Activated CD8-positive, alpha-beta memory T cell treated with anti-CD3 and anti-CD28 coated beads, Interleukin-2, amount 10 ng/mL, durations not matched to agents 7 days and 5 days (primary cell): ENCODE data around the gene EZR. TPM values are rescaled to one million over a fixed set of nuclear protein-coding genes. Genes with fewer than 3 reads are reported as not detected.
A peak's percentile ranks its signal among the peaks of the same experiment; 100 is the strongest.
"Not testable (repeated sequence)": the region's sequence is repeated elsewhere in the genome, so short reads cannot be mapped to it uniquely, and the experiment has no call there.

ENCODE experiments used
- ATAC-seq: fragments of 150-1000 bp; cut with Tn5 transposase; one replicate; pipeline ENCODE4 v1.10.0; 2021; ENCODE audit warnings: moderate library complexity
- CTCF ChIA-PET: fragments of 350-600 bp; sonication (Branson Sonifier 250); formaldehyde crosslinking; loops from one replicate; lab custom pipeline; 2021; ENCODE audit warnings: antibody characterized with exemption; lab: Charles Lee
- DNase-seq: peaks from one replicate; pipeline ENCODE4 v3.0.0-alpha.2; 2020
- H3K27ac Mint-ChIP-seq: one replicate; pipeline ENCODE4 v1.8.0; 2021; ENCODE audit warnings: mild to moderate bottlenecking, mixed read lengths
- H3K27me3 Mint-ChIP-seq: one replicate; pipeline ENCODE4 v1.8.0; 2021; ENCODE audit warnings: mixed read lengths
- H3K36me3 Mint-ChIP-seq: one replicate; pipeline ENCODE4 v1.8.0; 2021; ENCODE audit warnings: mild to moderate bottlenecking, mixed read lengths
- H3K4me1 Mint-ChIP-seq: one replicate; pipeline ENCODE4 v1.8.0; 2021; ENCODE audit warnings: mixed read lengths
- H3K4me3 Mint-ChIP-seq: one replicate; pipeline ENCODE4 v1.8.0; 2021; ENCODE audit warnings: mild to moderate bottlenecking, moderate library complexity, mixed read lengths
- H3K9me3 Mint-ChIP-seq: one replicate; pipeline ENCODE4 v1.8.0; 2022; ENCODE audit warnings: low read depth, mixed read lengths
- total RNA-seq, 2 experiments: library from RNA; stranded (reverse); gene quantifications; one replicate each; pipeline ENCODE4 v1.2.3, GENCODE V29; 2021

EZR gene
- total RNA-seq, 2 experiments from 2014 or later: 187 to 214 TPM

DNA sequence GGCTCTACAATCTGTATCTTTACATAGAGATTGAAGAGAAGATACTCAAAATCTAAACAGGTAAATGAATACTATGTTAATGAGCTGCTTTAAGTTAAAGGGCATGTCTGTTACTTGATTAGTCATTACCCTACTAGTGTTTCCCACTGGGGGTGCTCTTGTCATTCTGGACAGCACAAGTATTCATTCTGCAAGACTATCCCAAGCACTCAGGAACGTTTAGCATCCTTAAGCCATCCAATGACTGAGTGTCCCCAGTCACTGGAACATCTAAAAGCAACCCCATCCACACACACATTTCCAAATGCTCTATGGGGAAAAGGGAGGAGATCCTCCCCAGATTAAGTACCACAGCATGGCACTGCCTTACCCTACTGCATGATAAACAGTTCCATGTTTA, 25.7 kb downstream of the EZR start:
- H3K4me1 Mint-ChIP-seq: peaks cover 84% of the 10 kb centered on the region
- no peaks in the 10 kb centered on the region for H3K27me3 Mint-ChIP-seq
- no peak overlapping the region for H3K4me3 Mint-ChIP-seq
- H3K36me3 Mint-ChIP-seq: peaks cover 28% of the 10 kb centered on the region
- CTCF ChIA-PET: interaction anchor here (0.6 to 2.1 kb wide), 30 partner anchors 11 to 343 kb away, joined by 3 to 11 read pairs (median 4); no protein-coding TSS in a partner anchor
- H3K27ac Mint-ChIP-seq: peak overlapping the region; percentile 32
- DNase-seq (no peak), ATAC-seq (peak; percentile 56)
- no peaks in the 10 kb centered on the region for H3K9me3 Mint-ChIP-seq

GRCh38 chr6:158792505-158792904, 26.7 kb downstream of the EZR start:
- CTCF ChIA-PET: interaction anchor here (0.7 to 1.7 kb wide), 20 partner anchors 10 to 342 kb away, joined by 3 to 8 read pairs (median 4); no protein-coding TSS in a partner anchor
- Mint-ChIP-seq H3K36me3 (peaks cover 30% of the 10 kb centered on the region), H3K4me1 (peaks cover 81% of the 10 kb centered on the region), H3K27ac (peak overlapping the region; percentile 16)
- H3K4me3 Mint-ChIP-seq, DNase-seq, ATAC-seq, H3K9me3 Mint-ChIP-seq, H3K27me3 Mint-ChIP-seq: not testable (repeated sequence)

- CTCF ChIA-PET: interaction anchor here (1.2 kb wide), 1 partner anchor 76 kb away, joined by 3 read pairs; no protein-coding TSS in a partner anchor
- DNase-seq (no peak), ATAC-seq (no peak)
- no peaks in the 10 kb centered on the region for H3K9me3 Mint-ChIP-seq
- H3K27me3 Mint-ChIP-seq: no peaks in the 10 kb centered on the region
- peaks cover 73% of the 10 kb centered on the region for H3K4me1 Mint-ChIP-seq
- peak overlapping the region; percentile 93 for H3K27ac Mint-ChIP-seq
- H3K36me3 Mint-ChIP-seq: peaks cover 32% of the 10 kb centered on the region
- no peak overlapping the region for H3K4me3 Mint-ChIP-seq
Measured at GRCh38 chr6:158791274-158791855, 27.8 kb downstream of the EZR start.

DNA sequence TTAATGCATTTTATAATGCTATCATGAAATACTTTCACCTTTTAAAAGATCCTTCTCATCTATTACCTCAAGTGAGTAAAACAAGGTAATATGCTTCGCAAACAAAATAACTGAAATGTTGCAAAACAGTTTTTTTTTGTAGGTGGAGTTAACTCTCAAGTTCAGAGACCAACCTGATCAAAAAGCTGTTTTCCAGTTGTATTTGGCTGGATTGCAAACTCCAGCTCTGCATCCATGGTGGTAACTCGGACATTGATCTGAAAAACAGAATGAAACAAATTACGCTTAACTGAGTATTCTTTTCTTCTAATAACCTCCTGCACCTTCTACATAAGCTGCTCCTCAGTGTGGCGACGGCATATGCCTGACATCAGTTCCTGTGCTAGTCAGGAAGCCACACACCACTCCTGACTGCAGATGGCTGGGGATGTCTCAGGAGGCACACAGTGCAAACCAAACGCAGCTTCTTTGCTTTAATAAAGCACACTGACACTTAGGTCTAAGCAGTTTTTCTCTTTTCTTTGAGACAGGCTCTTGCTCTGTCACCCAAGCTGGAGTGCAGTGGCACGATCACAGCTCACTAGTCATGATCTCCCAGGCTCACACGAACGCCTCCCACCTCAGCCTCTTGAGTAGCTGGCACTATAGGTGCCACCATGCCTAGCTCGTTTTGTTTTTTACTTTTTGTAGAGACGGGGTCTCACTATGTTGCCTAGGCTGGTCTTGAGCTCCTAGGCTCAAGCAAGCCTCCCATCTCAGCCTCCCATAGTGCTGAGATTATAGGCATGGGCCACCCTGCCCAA, 29.9 kb downstream of the EZR start:
- CTCF ChIA-PET: interaction anchor here (0.7 to 3.7 kb wide), 24 partner anchors 9 to 575 kb away, joined by 3 to 37 read pairs (median 4); partner anchors contain the start of genes EZR and RSPH3
- peak overlapping the region; percentile 93 for H3K27ac Mint-ChIP-seq
- H3K4me3 Mint-ChIP-seq: peak overlapping the region; percentile 64
- H3K4me1 Mint-ChIP-seq: peaks cover 65% of the 10 kb centered on the region
- H3K9me3 Mint-ChIP-seq: no peaks in the 10 kb centered on the region
- DNase-seq (peak; percentile 87), ATAC-seq (peak; percentile 97)
- no peaks in the 10 kb centered on the region for H3K27me3 Mint-ChIP-seq
- peaks cover 42% of the 10 kb centered on the region for H3K36me3 Mint-ChIP-seq

- no peak for ATAC-seq
- Mint-ChIP-seq H3K4me1 (peaks cover 56% of the 10 kb centered on the region), H3K4me3 (no peak overlapping the region), H3K27ac (no peak overlapping the region), H3K9me3 (no peaks in the 10 kb centered on the region), H3K36me3 (peaks cover 59% of the 10 kb centered on the region), H3K27me3 (no peaks in the 10 kb centered on the region)
- DNase-seq: no peak
- CTCF ChIA-PET: interaction anchor here (3.7 kb wide), 1 partner anchor 185 kb away, joined by 37 read pairs; no protein-coding TSS in a partner anchor
Measured at GRCh38 chr6:158787395-158787794, 31.8 kb downstream of the EZR start.

- DNase-seq (no peak), ATAC-seq (no peak)
- Mint-ChIP-seq H3K4me1 (peaks cover 51% of the 10 kb centered on the region), H3K4me3 (no peak overlapping the region), H3K36me3 (peaks cover 64% of the 10 kb centered on the region), H3K9me3 (no peaks in the 10 kb centered on the region), H3K27ac (no peak overlapping the region), H3K27me3 (no peaks in the 10 kb centered on the region)
- CTCF ChIA-PET: interaction anchor here (0.9 to 3.7 kb wide), 3 partner anchors 11 to 186 kb away, joined by 3 to 37 read pairs (median 6); no protein-coding TSS in a partner anchor
Measured at GRCh38 chr6:158786645-158787304, 32.4 kb downstream of the EZR start.

GRCh38 chr6:158785036-158785435, 34.1 kb downstream of the EZR start:
- Mint-ChIP-seq H3K4me3 (no peak overlapping the region), H3K27me3 (no peaks in the 10 kb centered on the region), H3K4me1 (peaks cover 35% of the 10 kb centered on the region), H3K9me3 (no peaks in the 10 kb centered on the region), H3K36me3 (peaks cover 78% of the 10 kb centered on the region), H3K27ac (no peak overlapping the region)
- no peak for DNase-seq
- CTCF ChIA-PET: interaction anchor here (0.5 to 2.0 kb wide), 5 partner anchors 10 to 188 kb away, joined by 3 to 6 read pairs (median 3); no protein-coding TSS in a partner anchor
- no peak for ATAC-seq

GRCh38 chr6:158784505-158784904, 34.7 kb downstream of the EZR start:
- H3K4me1 Mint-ChIP-seq: peaks cover 30% of the 10 kb centered on the region
- H3K9me3 Mint-ChIP-seq: no peaks in the 10 kb centered on the region
- DNase-seq (no peak), ATAC-seq (no peak)
- H3K36me3 Mint-ChIP-seq: peaks cover 78% of the 10 kb centered on the region
- no peaks in the 10 kb centered on the region for H3K27me3 Mint-ChIP-seq
- H3K4me3 Mint-ChIP-seq: no peak overlapping the region
- CTCF ChIA-PET: interaction anchor here (0.8 kb wide), 1 partner anchor 188 kb away, joined by 3 read pairs; no protein-coding TSS in a partner anchor
- peak overlapping the region; percentile 63 for H3K27ac Mint-ChIP-seq

DNA sequence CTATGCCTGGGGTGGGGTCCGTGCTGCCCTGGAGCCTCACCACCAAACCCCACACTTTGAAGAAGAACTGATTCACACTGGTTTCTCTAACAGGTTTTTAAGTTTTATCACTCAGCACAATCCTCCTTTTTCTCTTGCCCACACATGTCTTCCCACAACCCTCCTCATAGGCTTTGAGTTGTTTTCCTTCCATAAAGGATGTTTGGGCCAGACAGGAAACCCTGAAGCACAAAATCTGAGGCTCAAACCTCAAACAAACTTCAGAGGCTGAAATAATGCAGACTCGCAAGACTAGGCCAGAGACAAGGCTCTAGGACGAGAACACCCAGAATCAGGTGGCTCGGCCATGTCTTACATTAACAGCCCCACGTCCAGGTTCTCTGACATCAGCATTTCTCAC, 35.3 kb downstream of the EZR start:
- CTCF ChIA-PET: no interaction called here
- Mint-ChIP-seq H3K36me3 (peaks cover 78% of the 10 kb centered on the region), H3K9me3 (no peaks in the 10 kb centered on the region), H3K4me1 (peaks cover 28% of the 10 kb centered on the region), H3K4me3 (no peak overlapping the region), H3K27ac (peak overlapping the region; percentile 63), H3K27me3 (no peaks in the 10 kb centered on the region)
- no peak for ATAC-seq
- no peak for DNase-seq

- Mint-ChIP-seq H3K27ac (no peak overlapping the region), H3K4me1 (peaks cover 27% of the 10 kb centered on the region), H3K9me3 (no peaks in the 10 kb centered on the region), H3K4me3 (no peak overlapping the region), H3K36me3 (peaks cover 78% of the 10 kb centered on the region), H3K27me3 (no peaks in the 10 kb centered on the region)
- CTCF ChIA-PET: interaction anchor here (1.3 kb wide), 1 partner anchor 10 kb away, joined by 3 read pairs; no protein-coding TSS in a partner anchor
- DNase-seq (no peak), ATAC-seq (no peak)
Measured at GRCh38 chr6:158783167-158783450, 36.1 kb downstream of the EZR start.

- Mint-ChIP-seq H3K4me3 (no peak overlapping the region), H3K4me1 (peaks cover 25% of the 10 kb centered on the region), H3K27ac (no peak overlapping the region), H3K36me3 (peaks cover 77% of the 10 kb centered on the region), H3K9me3 (no peaks in the 10 kb centered on the region), H3K27me3 (no peaks in the 10 kb centered on the region)
- CTCF ChIA-PET: interaction anchor here (1.3 kb wide), 1 partner anchor 10 kb away, joined by 3 read pairs; no protein-coding TSS in a partner anchor
- no peak for DNase-seq
- no peak for ATAC-seq
Measured at GRCh38 chr6:158782432-158783166, 36.6 kb downstream of the EZR start.

DNA sequence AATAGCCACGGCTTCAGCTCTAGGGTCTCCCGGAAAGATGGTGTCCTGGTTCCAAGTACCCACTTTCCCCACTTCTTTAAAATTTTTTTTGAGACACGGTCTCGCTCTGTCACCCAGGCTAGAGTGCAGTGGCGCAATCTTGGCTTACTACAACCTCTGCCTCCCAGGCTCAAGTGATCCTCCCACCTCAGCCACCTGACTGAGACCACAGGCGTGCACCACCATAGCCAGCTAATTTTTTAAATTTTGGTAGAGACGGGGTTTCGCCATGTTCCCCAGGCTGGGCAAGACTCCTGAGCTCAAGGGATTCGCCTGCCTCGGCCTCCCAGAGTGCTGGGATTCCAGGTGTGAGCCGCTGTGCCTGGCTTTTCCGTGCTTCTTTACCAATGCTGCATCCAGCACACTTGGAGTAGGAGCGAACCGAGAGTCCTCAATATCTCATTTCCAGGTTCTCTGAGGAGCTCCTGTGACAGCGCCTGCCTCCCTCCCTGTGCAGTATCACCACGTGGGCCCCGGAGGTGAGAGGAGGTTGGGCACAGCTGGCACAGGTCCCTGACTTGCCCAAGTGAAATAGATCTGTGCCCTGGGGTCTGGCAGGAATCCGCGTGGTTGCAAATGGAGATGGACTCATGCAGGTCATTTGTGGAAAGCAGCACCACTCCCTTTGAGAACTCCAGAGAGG, 37.3 kb downstream of the EZR start:
- H3K4me3 Mint-ChIP-seq: no peak overlapping the region
- peaks cover 22% of the 10 kb centered on the region for H3K4me1 Mint-ChIP-seq
- H3K9me3 Mint-ChIP-seq: no peaks in the 10 kb centered on the region
- H3K27me3 Mint-ChIP-seq: no peaks in the 10 kb centered on the region
- no peak for ATAC-seq
- H3K36me3 Mint-ChIP-seq: peaks cover 78% of the 10 kb centered on the region
- H3K27ac Mint-ChIP-seq: no peak overlapping the region
- CTCF ChIA-PET: interaction anchor here (1.3 kb wide), 1 partner anchor 91 kb away, joined by 5 read pairs; no protein-coding TSS in a partner anchor
- no peak for DNase-seq
